Stimulated activated effector memory CD8-positive, alpha-beta T cell treated with anti-CD3 and anti-CD28 coated beads, Interleukin-12 subunit alpha, Interleukin-12 subunit beta, amount 100 ng/mL, for 72 hours (primary cell): ENCODE data around the gene ANKRD6.

Experiments
- ATAC-seq: fragments of 150-1000 bp; cut with Tn5 transposase; 2 replicates; pipeline ENCODE4 v1.10.0; 2021
- DNase-seq, 2 donors: peaks; one replicate each; pipeline ENCODE4 v3.0.0; 2021 to 2022; ENCODE audit warnings: low spot score in 2 of 2
- H3K27ac Mint-ChIP-seq: one replicate; pipeline ENCODE4 v1.8.0; 2022; ENCODE audit warnings: mild to moderate bottlenecking, mixed read lengths
- H3K36me3 Mint-ChIP-seq: one replicate; pipeline ENCODE4 v1.8.0; 2022; ENCODE audit warnings: mild to moderate bottlenecking, mixed read lengths
- H3K4me1 Mint-ChIP-seq: one replicate; pipeline ENCODE4 v1.8.0; 2022; ENCODE audit warnings: mixed read lengths
- H3K4me3 Mint-ChIP-seq: one replicate; pipeline ENCODE4 v1.8.0; 2022; ENCODE audit warnings: mild to moderate bottlenecking, mixed read lengths
- H3K9me3 Mint-ChIP-seq: one replicate; pipeline ENCODE4 v1.8.0; 2022; ENCODE audit warnings: mixed read lengths

ANKRD6 gene

GRCh38 chr6:89479897-89480296, 46.9 kb downstream of the ANKRD6 start:
- Mint-ChIP-seq H3K36me3 (no peaks in the 10 kb centered on the region), H3K4me1 (peaks cover 7% of the 10 kb centered on the region), H3K4me3 (no peak overlapping the region), H3K9me3 (no peaks in the 10 kb centered on the region), H3K27ac (no peak overlapping the region)
- DNase-seq (no peak), ATAC-seq (no peak)

- no peak overlapping the region for H3K27ac Mint-ChIP-seq
- H3K36me3 Mint-ChIP-seq = no peaks in the 10 kb centered on the region
Observed at GRCh38 chr6:89481695-89482094, 48.7 kb downstream of the ANKRD6 start.

GRCh38 chr6:89482126-89482525, 49.2 kb downstream of the ANKRD6 start:
- no peak for ATAC-seq
- no peak overlapping the region for H3K27ac Mint-ChIP-seq
- no peaks in the 10 kb centered on the region for H3K4me1 Mint-ChIP-seq
- no peak for DNase-seq
- H3K9me3 Mint-ChIP-seq = no peaks in the 10 kb centered on the region
- H3K4me3 Mint-ChIP-seq = no peak overlapping the region
- H3K36me3 Mint-ChIP-seq = no peaks in the 10 kb centered on the region

More at GRCh38 chr6:89481695-89482094, 48.7 kb downstream of the ANKRD6 start:
- Mint-ChIP-seq H3K4me1 (no peaks in the 10 kb centered on the region), H3K4me3 (no peak overlapping the region), H3K9me3 (no peaks in the 10 kb centered on the region)
- DNase-seq (no peak), ATAC-seq (no peak)

GRCh38 chr6:89483111-89483720, 50.3 kb downstream of the ANKRD6 start:
- Mint-ChIP-seq H3K4me1 (no peaks in the 10 kb centered on the region), H3K36me3 (no peaks in the 10 kb centered on the region), H3K4me3 (no peak overlapping the region), H3K27ac (no peak overlapping the region), H3K9me3 (no peaks in the 10 kb centered on the region)
- DNase-seq (no peak), ATAC-seq (no peak)

- no peak for ATAC-seq
Observed at GRCh38 chr6:89485320-89485719, 52.4 kb downstream of the ANKRD6 start.

GRCh38 chr6:89487864-89488263, 54.9 kb downstream of the ANKRD6 start:
- no peak overlapping the region for H3K27ac Mint-ChIP-seq
- no peaks in the 10 kb centered on the region for H3K4me1 Mint-ChIP-seq
- H3K9me3 Mint-ChIP-seq = no peaks in the 10 kb centered on the region
- DNase-seq = no peak
- no peak overlapping the region for H3K4me3 Mint-ChIP-seq
- H3K36me3 Mint-ChIP-seq = no peaks in the 10 kb centered on the region
- ATAC-seq = peak; percentile 65

More at GRCh38 chr6:89485320-89485719, 52.4 kb downstream of the ANKRD6 start:
- DNase-seq = no peak
- Mint-ChIP-seq H3K4me1 (no peaks in the 10 kb centered on the region), H3K27ac (no peak overlapping the region), H3K36me3 (no peaks in the 10 kb centered on the region), H3K4me3 (no peak overlapping the region), H3K9me3 (no peaks in the 10 kb centered on the region)

- Mint-ChIP-seq H3K27ac (no peak overlapping the region), H3K36me3 (no peaks in the 10 kb centered on the region), H3K4me3 (no peak overlapping the region), H3K4me1 (no peaks in the 10 kb centered on the region), H3K9me3 (no peaks in the 10 kb centered on the region)
- no peak for DNase-seq
- ATAC-seq = no peak
Observed at GRCh38 chr6:89488438-89488837, 55.5 kb downstream of the ANKRD6 start.

GRCh38 chr6:89489078-89489477, 56.1 kb downstream of the ANKRD6 start:
- no peak overlapping the region for H3K4me3 Mint-ChIP-seq
- ATAC-seq (no peak), DNase-seq (no peak)
- no peaks in the 10 kb centered on the region for H3K9me3 Mint-ChIP-seq
- no peaks in the 10 kb centered on the region for H3K4me1 Mint-ChIP-seq
- no peaks in the 10 kb centered on the region for H3K36me3 Mint-ChIP-seq
- H3K27ac Mint-ChIP-seq = no peak overlapping the region

- H3K4me1 Mint-ChIP-seq = no peaks in the 10 kb centered on the region
- H3K27ac Mint-ChIP-seq = no peak overlapping the region
- ATAC-seq = no peak
- no peaks in the 10 kb centered on the region for H3K9me3 Mint-ChIP-seq
- no peak for DNase-seq
- H3K4me3 Mint-ChIP-seq = no peak overlapping the region
- H3K36me3 Mint-ChIP-seq = no peaks in the 10 kb centered on the region
Observed at GRCh38 chr6:89492025-89492640, 59.2 kb downstream of the ANKRD6 start.

- H3K4me3 Mint-ChIP-seq = no peak overlapping the region
- no peak overlapping the region for H3K27ac Mint-ChIP-seq
- no peaks in the 10 kb centered on the region for H3K9me3 Mint-ChIP-seq
- no peaks in the 10 kb centered on the region for H3K36me3 Mint-ChIP-seq
- ATAC-seq = no peak
- no peaks in the 10 kb centered on the region for H3K4me1 Mint-ChIP-seq
- no peak for DNase-seq
Observed at GRCh38 chr6:89494131-89494793, 61.3 kb downstream of the ANKRD6 start.

- no peak for DNase-seq
- H3K4me3 Mint-ChIP-seq = no peak overlapping the region
- H3K4me1 Mint-ChIP-seq = no peaks in the 10 kb centered on the region
- no peak for ATAC-seq
- H3K36me3 Mint-ChIP-seq = no peaks in the 10 kb centered on the region
- no peaks in the 10 kb centered on the region for H3K9me3 Mint-ChIP-seq
- H3K27ac Mint-ChIP-seq = no peak overlapping the region
Observed at GRCh38 chr6:89495961-89496535, 63.1 kb downstream of the ANKRD6 start.

- Mint-ChIP-seq H3K9me3 (no peaks in the 10 kb centered on the region), H3K4me1 (no peaks in the 10 kb centered on the region), H3K27ac (no peak overlapping the region), H3K36me3 (no peaks in the 10 kb centered on the region), H3K4me3 (no peak overlapping the region)
- DNase-seq (no peak), ATAC-seq (no peak)
Observed at GRCh38 chr6:89500611-89501010, 67.7 kb downstream of the ANKRD6 start.

GRCh38 chr6:89501222-89501621, 68.3 kb downstream of the ANKRD6 start:
- DNase-seq = no peak
- H3K9me3 Mint-ChIP-seq = no peaks in the 10 kb centered on the region
- no peaks in the 10 kb centered on the region for H3K4me1 Mint-ChIP-seq
- H3K27ac Mint-ChIP-seq = no peak overlapping the region
- H3K4me3 Mint-ChIP-seq = no peak overlapping the region
- no peaks in the 10 kb centered on the region for H3K36me3 Mint-ChIP-seq
- no peak for ATAC-seq

GRCh38 chr6:89501753-89502152, 68.8 kb downstream of the ANKRD6 start:
- Mint-ChIP-seq H3K4me1 (no peaks in the 10 kb centered on the region), H3K4me3 (no peak overlapping the region), H3K27ac (no peak overlapping the region), H3K9me3 (no peaks in the 10 kb centered on the region), H3K36me3 (no peaks in the 10 kb centered on the region)
- DNase-seq (no peak), ATAC-seq (no peak)

GRCh38 chr6:89503641-89504040, 70.7 kb downstream of the ANKRD6 start:
- Mint-ChIP-seq H3K4me3 (no peak overlapping the region), H3K27ac (no peak overlapping the region), H3K36me3 (no peaks in the 10 kb centered on the region), H3K9me3 (no peaks in the 10 kb centered on the region), H3K4me1 (no peaks in the 10 kb centered on the region)
- DNase-seq (no peak), ATAC-seq (no peak)

GRCh38 chr6:89505847-89506246, 72.9 kb downstream of the ANKRD6 start:
- no peak overlapping the region for H3K27ac Mint-ChIP-seq
- no peak for DNase-seq
- ATAC-seq = no peak
- no peaks in the 10 kb centered on the region for H3K4me1 Mint-ChIP-seq
- H3K36me3 Mint-ChIP-seq = no peaks in the 10 kb centered on the region
- no peaks in the 10 kb centered on the region for H3K9me3 Mint-ChIP-seq
- H3K4me3 Mint-ChIP-seq = no peak overlapping the region
